DOHH2 (cell line): ENCODE results near the gene MYO7B.

Source experiments
- H3F3A ChIP-seq: fragments of 200-600 bp; sonication (generic), shearing (Covaris generic); 2 replicates; pipeline ENCODE4 v1.6.0; 2016; ENCODE audit warnings: antibody characterized with exemption, mild to moderate bottlenecking; ENCODE audit not compliant: control insufficient read depth, insufficient read depth
- H3K27ac ChIP-seq: fragments of 200-600 bp; sonication (generic); 2 replicates; pipeline ENCODE4 v1.5.1; 2014; ENCODE audit warnings: low read depth, mild to moderate bottlenecking, low read length, moderate library complexity
- H3K27me3 ChIP-seq: fragments of 200-600 bp; sonication (generic); 2 replicates; pipeline ENCODE4 v1.6.1; 2014; ENCODE audit warnings: mild to moderate bottlenecking, low read length, mixed read lengths; ENCODE audit not compliant: control insufficient read depth
- H3K36me3 ChIP-seq: fragments of 200-600 bp; sonication (generic); 2 replicates; pipeline ENCODE4 v1.6.1; 2014; ENCODE audit warnings: mild to moderate bottlenecking, low read length, moderate library complexity, mixed read lengths; ENCODE audit not compliant: control insufficient read depth
- H3K4me1 ChIP-seq: fragments of 200-600 bp; sonication (generic); 2 replicates; pipeline ENCODE4 v1.6.1; 2014; ENCODE audit warnings: mild to moderate bottlenecking, low read length, mixed read lengths; ENCODE audit not compliant: control insufficient read depth
- H3K4me2 ChIP-seq: fragments of 200-600 bp; sonication (generic); 2 replicates; pipeline ENCODE4 v1.6.0; 2014; ENCODE audit warnings: mild to moderate bottlenecking, low read length, moderate library complexity
- H3K4me3 ChIP-seq: fragments of 200-600 bp; sonication (generic); 2 replicates; pipeline ENCODE4 v1.5.1; 2014; ENCODE audit warnings: mild to moderate bottlenecking, low read length, mixed read lengths
- H3K79me2 ChIP-seq: fragments of 200-600 bp; sonication (generic); 2 replicates; pipeline ENCODE4 v1.6.1; 2014; ENCODE audit warnings: mild to moderate bottlenecking, low read length, mixed read lengths; ENCODE audit not compliant: control insufficient read depth
- H3K9me2 ChIP-seq: fragments of 200-600 bp; sonication (generic); replicated peaks from 2 replicates; pipeline ENCODE4 v1.6.1; 2014; ENCODE audit warnings: mild to moderate bottlenecking, low read length, mixed read lengths; ENCODE audit not compliant: control insufficient read depth
- H3K9me3 ChIP-seq: fragments of 200-600 bp; sonication (generic); 2 replicates; pipeline ENCODE4 v1.6.1; 2014; ENCODE audit warnings: antibody characterized with exemption, low read length, mixed read lengths; ENCODE audit not compliant: control insufficient read depth, insufficient read depth
- H4K20me1 ChIP-seq: fragments of 200-600 bp; sonication (generic); 2 replicates; pipeline ENCODE4 v1.6.0; 2014; ENCODE audit warnings: low read depth, mild to moderate bottlenecking, antibody characterized with exemption, low read length, moderate library complexity; ENCODE audit not compliant: control insufficient read depth, insufficient read depth
- EZH2phosphoT487 ChIP-seq: fragments of 200-600 bp; sonication (generic); IDR thresholded peaks from 2 replicates; pipeline ENCODE4 v1.6.1; 2017; ENCODE audit warnings: borderline replicate concordance, mild to moderate bottlenecking, antibody characterized with exemption, low read length, moderate library complexity, mixed read lengths
- TF ChIP-seq, protein P1 (sequence below): fragments of 200-600 bp; sonication (generic); IDR thresholded peaks from one replicate; pipeline ENCODE4 v1.5.1; 2014; ENCODE audit warnings: antibody characterized with exemption, mild to moderate bottlenecking, low read depth, low read length; ENCODE audit not compliant: poor library complexity, severe bottlenecking

The MYO7B gene

DNA sequence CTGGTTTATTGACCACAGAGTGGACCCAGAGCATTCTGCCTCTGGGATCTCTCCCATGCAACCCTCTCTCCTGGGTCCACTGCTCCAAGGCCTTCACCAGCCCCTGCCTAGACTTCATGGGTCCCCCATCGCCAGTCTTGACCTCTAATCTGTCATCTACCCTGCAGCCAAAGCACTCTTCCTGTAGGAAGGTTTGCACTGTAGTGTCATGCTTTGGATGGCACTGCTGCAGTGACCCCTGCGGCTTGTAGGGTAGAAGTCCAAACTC lies 41.7 kb downstream of the MYO7B start:
- Histone ChIP-seq H3K27me3 (peaks cover 19% of the 10 kb centered on the region), H3K9me2 (no peaks in the 10 kb centered on the region), H3K4me1 (peaks cover 48% of the 10 kb centered on the region), H4K20me1 (no peaks in the 10 kb centered on the region), H3K4me3 (peak overlapping the region; percentile 68; the same call in 1 of the 2 replicates), H3K36me3 (no peaks in the 10 kb centered on the region), H3K27ac (no peak overlapping the region), H3K4me2 (peak overlapping the region; percentile 79), H3F3A (peaks cover 8% of the 10 kb centered on the region), H3K9me3 (no peaks in the 10 kb centered on the region), H3K79me2 (no peaks in the 10 kb centered on the region)
- TF ChIP-seq EZH2phosphoT487 = no peak
- TF ChIP-seq, protein P1, sequence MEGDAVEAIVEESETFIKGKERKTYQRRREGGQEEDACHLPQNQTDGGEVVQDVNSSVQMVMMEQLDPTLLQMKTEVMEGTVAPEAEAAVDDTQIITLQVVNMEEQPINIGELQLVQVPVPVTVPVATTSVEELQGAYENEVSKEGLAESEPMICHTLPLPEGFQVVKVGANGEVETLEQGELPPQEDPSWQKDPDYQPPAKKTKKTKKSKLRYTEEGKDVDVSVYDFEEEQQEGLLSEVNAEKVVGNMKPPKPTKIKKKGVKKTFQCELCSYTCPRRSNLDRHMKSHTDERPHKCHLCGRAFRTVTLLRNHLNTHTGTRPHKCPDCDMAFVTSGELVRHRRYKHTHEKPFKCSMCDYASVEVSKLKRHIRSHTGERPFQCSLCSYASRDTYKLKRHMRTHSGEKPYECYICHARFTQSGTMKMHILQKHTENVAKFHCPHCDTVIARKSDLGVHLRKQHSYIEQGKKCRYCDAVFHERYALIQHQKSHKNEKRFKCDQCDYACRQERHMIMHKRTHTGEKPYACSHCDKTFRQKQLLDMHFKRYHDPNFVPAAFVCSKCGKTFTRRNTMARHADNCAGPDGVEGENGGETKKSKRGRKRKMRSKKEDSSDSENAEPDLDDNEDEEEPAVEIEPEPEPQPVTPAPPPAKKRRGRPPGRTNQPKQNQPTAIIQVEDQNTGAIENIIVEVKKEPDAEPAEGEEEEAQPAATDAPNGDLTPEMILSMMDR = no peak

DNA sequence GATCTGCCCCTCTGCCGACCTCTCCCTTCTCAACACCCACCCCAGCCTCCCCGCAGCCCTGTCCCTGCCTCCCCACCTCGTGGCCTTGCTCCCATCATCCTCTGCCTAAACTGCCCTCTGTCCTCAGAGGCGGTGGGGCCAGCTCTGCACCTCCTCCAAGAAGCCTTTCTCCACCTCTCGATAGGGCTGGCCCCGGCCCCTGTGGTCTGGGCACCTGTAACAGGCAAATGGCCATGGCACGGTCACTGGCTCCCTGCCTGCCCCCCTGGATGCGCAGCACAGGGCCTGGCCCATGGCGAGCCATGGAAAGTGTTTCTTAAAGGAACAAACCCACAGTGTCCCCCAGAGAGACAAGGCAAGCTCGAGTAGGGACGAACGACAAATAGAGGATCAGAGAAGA lies 42.0 kb downstream of the MYO7B start:
- peak overlapping the region; percentile 68 for H3K4me3 ChIP-seq
- H3F3A ChIP-seq = peaks cover 8% of the 10 kb centered on the region
- peaks cover 48% of the 10 kb centered on the region for H3K4me1 ChIP-seq
- H3K79me2 ChIP-seq = no peaks in the 10 kb centered on the region
- H3K27ac ChIP-seq = no peak overlapping the region
- H4K20me1 ChIP-seq = no peaks in the 10 kb centered on the region
- TF ChIP-seq, protein P1 = no peak
- no peak for TF ChIP-seq EZH2phosphoT487
- H3K9me2 ChIP-seq = no peaks in the 10 kb centered on the region
- peak overlapping the region; percentile 79 for H3K4me2 ChIP-seq
- no peaks in the 10 kb centered on the region for H3K36me3 ChIP-seq
- no peaks in the 10 kb centered on the region for H3K9me3 ChIP-seq
- peaks cover 17% of the 10 kb centered on the region for H3K27me3 ChIP-seq

- H3K4me1 ChIP-seq = peaks cover 48% of the 10 kb centered on the region
- H3K79me2 ChIP-seq = no peaks in the 10 kb centered on the region
- no peaks in the 10 kb centered on the region for H3K36me3 ChIP-seq
- peak overlapping the region; percentile 79 for H3K4me2 ChIP-seq
- H4K20me1 ChIP-seq = no peaks in the 10 kb centered on the region
- no peaks in the 10 kb centered on the region for H3K9me3 ChIP-seq
- TF ChIP-seq, protein P1 = no peak
- TF ChIP-seq EZH2phosphoT487 = no peak
- peak overlapping the region; percentile 23; the same call in 1 of the 2 replicates for H3K27ac ChIP-seq
- no peaks in the 10 kb centered on the region for H3K9me2 ChIP-seq
- H3K4me3 ChIP-seq = peak overlapping the region; percentile 68
- H3F3A ChIP-seq = peaks cover 8% of the 10 kb centered on the region
- peaks cover 13% of the 10 kb centered on the region for H3K27me3 ChIP-seq
These were observed 42.5 kb downstream of the MYO7B start for GRCh38 chr2:127577973-127578372.

GRCh38 chr2:127578411-127578810 lies 42.9 kb downstream of the MYO7B start:
- no peaks in the 10 kb centered on the region for H3K79me2 ChIP-seq
- H3K4me3 ChIP-seq = peak overlapping the region; percentile 68
- no peaks in the 10 kb centered on the region for H3K36me3 ChIP-seq
- H3F3A ChIP-seq = peaks cover 8% of the 10 kb centered on the region
- no peaks in the 10 kb centered on the region for H3K9me2 ChIP-seq
- H3K9me3 ChIP-seq = no peaks in the 10 kb centered on the region
- H3K27ac ChIP-seq = peak overlapping the region; percentile 23; the same call in 1 of the 2 replicates
- H3K4me1 ChIP-seq = peaks cover 48% of the 10 kb centered on the region
- H3K4me2 ChIP-seq = peak overlapping the region; percentile 79
- H3K27me3 ChIP-seq = peaks cover 8% of the 10 kb centered on the region
- no peaks in the 10 kb centered on the region for H4K20me1 ChIP-seq
- TF ChIP-seq, protein P1 = no peak
- TF ChIP-seq EZH2phosphoT487 = no peak
